ENCODE results near the gene CUBN.

GRCh38 chr10:16952610-16953009 lies 177.0 kb downstream of the CUBN start:
- no peak for TF ChIP-seq YY1 (IDR thresholded peaks at IDR 0.05; ENCODE audit: insufficient read depth, insufficient read length)
- no peak for TF ChIP-seq ZNF274 (IDR thresholded peaks at IDR 0.05; ENCODE audit: low read depth, low read length)
- no peak for TF ChIP-seq SUZ12 (IDR thresholded peaks at IDR 0.05; ENCODE audit: extremely low read depth, insufficient read depth, insufficient read length)

Measured in NT2/D1 (cell line).